HG02571 (cell line): ENCODE results near the gene DES.

Experiments used
- ATAC-seq: cut with Tn5 transposase; IDR thresholded peaks from one replicate; pipeline ENCODE4 v1.9.1; 2021; ENCODE audit warnings: mild to moderate bottlenecking, moderate library complexity; ENCODE audit not compliant: unreplicated experiment

Gene DES

GRCh38 chr2:219419331-219420197, 1.4 kb downstream of the DES start:
- ATAC-seq, result no peak

GRCh38 chr2:219420687-219421086, 2.5 kb downstream of the DES start:
- ATAC-seq, result no peak

GRCh38 chr2:219421323-219421722, 3.1 kb downstream of the DES start:
- ATAC-seq, result no peak

- no peak for ATAC-seq
Observed at GRCh38 chr2:219422952-219423534, 4.9 kb downstream of the DES start.

GRCh38 chr2:219423652-219424377, 5.6 kb downstream of the DES start:
- ATAC-seq, result no peak

GRCh38 chr2:219425238-219426067, 7.3 kb downstream of the DES start:
- ATAC-seq, result no peak

- no peak for ATAC-seq
Observed at GRCh38 chr2:219426068-219426443, 7.9 kb downstream of the DES start.

GRCh38 chr2:219426534-219427136, 8.5 kb downstream of the DES start:
- no peak for ATAC-seq

GRCh38 chr2:219428469-219428868, 10.3 kb downstream of the DES start:
- ATAC-seq, result no peak

GRCh38 chr2:219429958-219430606, 11.9 kb downstream of the DES start:
- ATAC-seq, result no peak

- ATAC-seq, result no peak
Observed at GRCh38 chr2:219430633-219431615, 12.7 kb downstream of the DES start.

GRCh38 chr2:219433666-219434467, 15.7 kb downstream of the DES start:
- no peak for ATAC-seq

- ATAC-seq, result no peak
Observed at GRCh38 chr2:219434468-219434717, 16.2 kb downstream of the DES start.

- ATAC-seq, result no peak
Observed at GRCh38 chr2:219434718-219435525, 16.7 kb downstream of the DES start, which contains the start of gene SPEG. Gene SPEG (plus strand): TSS chr2:219434843. CDS start chr2:219434978, 135 bp downstream.

GRCh38 chr2:219435701-219436100, 17.5 kb downstream of the DES start:
- no peak for ATAC-seq

GRCh38 chr2:219436491-219436890, 18.3 kb downstream of the DES start:
- ATAC-seq, result no peak

GRCh38 chr2:219437141-219437540, 19.0 kb downstream of the DES start:
- ATAC-seq, result no peak
